Vagina (tissue), 2 donors: ENCODE measurements around the gene CALD1. TPM values are rescaled to one million over a fixed set of nuclear protein-coding genes. Genes with fewer than 3 reads are reported as not detected.

Experiments used
- DNase-seq, 2 donors: peaks; one replicate each; pipeline ENCODE4 v3.0.0-alpha.2; 2017; ENCODE audit errors: extremely low spot score in 2 of 2
- H3K27ac ChIP-seq: fragments of 200-600 bp; sonication (generic); one replicate; pipeline ENCODE4 v1.5.1; 2019
- H3K27me3 ChIP-seq: fragments of 200-600 bp; sonication (generic); one replicate; pipeline ENCODE4 v1.5.1; 2019
- H3K36me3 ChIP-seq, 2 donors: fragments of 200-600 bp; sonication (generic); one replicate each; pipeline ENCODE4 v1.5.1; 2017 to 2019
- H3K4me1 ChIP-seq: fragments of 200-600 bp; sonication (generic); one replicate; pipeline ENCODE4 v1.5.1; 2019
- H3K4me3 ChIP-seq, 2 donors: fragments of 200-600 bp; sonication (generic); 1 replicate in 1 of 2; 2 replicates in 1 of 2; pipeline ENCODE4 v1.5.1; 2016 to 2019
- H3K9me3 ChIP-seq: fragments of 200-600 bp; sonication (generic); one replicate; pipeline ENCODE4 v1.5.1; 2019
- POLR2A ChIP-seq, 2 donors: fragments of 450-650 bp; IDR thresholded peaks; one replicate each; pipeline ENCODE4 v1.6.1; 2017; ENCODE audit warnings: antibody characterized with exemption in 2 of 2, mild to moderate bottlenecking in 2 of 2, moderate library complexity in 2 of 2
- POLR2AphosphoS5 ChIP-seq, 2 donors: sonication (generic); formaldehyde crosslinking; IDR thresholded peaks; one replicate each; pipeline ENCODE4 v1.9.0; 2017; ENCODE audit warnings: antibody characterized with exemption in 2 of 2, mild to moderate bottlenecking in 2 of 2, low read depth in 1 of 2; ENCODE audit not compliant: insufficient read depth in 1 of 2
- intact Hi-C: fragments of 100-400 bp; cut with DNase I; formaldehyde crosslinking; loops from one replicate; pipeline ENCODE4 v1.15.1; 2023
- total RNA-seq: library from RNA; depleted of rRNA; stranded (reverse); fragments of >200 nt; gene quantifications from one replicate; pipeline ENCODE4 v1.2.3, GENCODE V29; 2016
- TF ChIP-seq, protein P1 (sequence below), 3 experiments: fragments of 450-650 bp in 2 of 3; fragments of 200-600 bp in 1 of 3; sonication (generic) in 1 of 3; IDR thresholded peaks; one replicate each; pipeline ENCODE4 v1.5.1; 2017 to 2019; ENCODE audit warnings: antibody characterized with exemption in 3 of 3, mild to moderate bottlenecking in 2 of 3, moderate library complexity in 2 of 3

Gene CALD1
- total RNA-seq, 1 donor from 2014 or later = 343 TPM

DNA sequence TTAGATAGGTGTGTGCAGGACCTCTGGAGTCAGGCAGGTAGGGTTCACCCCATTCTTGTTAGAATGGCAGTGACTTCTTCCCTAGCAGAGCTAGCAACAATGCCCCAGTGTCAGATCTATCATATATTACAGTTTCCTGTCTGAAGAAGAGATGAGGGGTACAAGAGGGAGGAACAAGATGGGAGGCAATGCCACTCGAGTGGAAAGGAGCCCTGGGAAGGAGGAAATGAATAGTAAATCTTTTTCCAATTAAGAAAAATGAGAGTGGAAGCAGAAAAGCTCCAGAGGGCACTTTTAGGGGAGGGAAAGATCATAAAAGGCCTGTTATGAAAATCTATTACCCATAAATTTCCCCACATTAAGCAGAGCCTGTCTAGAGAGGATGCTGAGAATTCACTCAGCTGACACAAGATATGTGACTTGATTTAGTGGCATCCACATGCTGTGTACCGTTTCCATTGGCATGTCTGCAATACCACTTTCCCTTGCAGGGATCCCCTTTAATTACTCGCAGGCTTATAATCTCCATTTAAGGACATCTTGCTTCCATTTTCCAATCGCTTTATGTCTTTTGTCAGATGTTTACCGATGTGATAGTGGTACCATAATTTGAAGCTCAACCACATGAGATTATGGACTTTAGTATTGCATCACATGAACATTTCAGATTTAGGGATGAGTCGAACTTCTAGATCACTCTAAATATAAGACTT, 136.9 kb downstream of the CALD1 start:
- Histone ChIP-seq H3K27me3 (no peaks in the 10 kb centered on the region), H3K4me3 (no peak overlapping the region), H3K36me3 (no peaks in the 10 kb centered on the region), H3K27ac (no peak overlapping the region), H3K4me1 (peaks cover 41% of the 10 kb centered on the region), H3K9me3 (no peaks in the 10 kb centered on the region)
- intact Hi-C loops = no loop called here
- no peak for TF ChIP-seq POLR2AphosphoS5 (IDR thresholded peaks at IDR 0.05; ENCODE audit: insufficient read depth in 1 of 2, low read depth in 1 of 2)
- TF ChIP-seq, protein P1, sequence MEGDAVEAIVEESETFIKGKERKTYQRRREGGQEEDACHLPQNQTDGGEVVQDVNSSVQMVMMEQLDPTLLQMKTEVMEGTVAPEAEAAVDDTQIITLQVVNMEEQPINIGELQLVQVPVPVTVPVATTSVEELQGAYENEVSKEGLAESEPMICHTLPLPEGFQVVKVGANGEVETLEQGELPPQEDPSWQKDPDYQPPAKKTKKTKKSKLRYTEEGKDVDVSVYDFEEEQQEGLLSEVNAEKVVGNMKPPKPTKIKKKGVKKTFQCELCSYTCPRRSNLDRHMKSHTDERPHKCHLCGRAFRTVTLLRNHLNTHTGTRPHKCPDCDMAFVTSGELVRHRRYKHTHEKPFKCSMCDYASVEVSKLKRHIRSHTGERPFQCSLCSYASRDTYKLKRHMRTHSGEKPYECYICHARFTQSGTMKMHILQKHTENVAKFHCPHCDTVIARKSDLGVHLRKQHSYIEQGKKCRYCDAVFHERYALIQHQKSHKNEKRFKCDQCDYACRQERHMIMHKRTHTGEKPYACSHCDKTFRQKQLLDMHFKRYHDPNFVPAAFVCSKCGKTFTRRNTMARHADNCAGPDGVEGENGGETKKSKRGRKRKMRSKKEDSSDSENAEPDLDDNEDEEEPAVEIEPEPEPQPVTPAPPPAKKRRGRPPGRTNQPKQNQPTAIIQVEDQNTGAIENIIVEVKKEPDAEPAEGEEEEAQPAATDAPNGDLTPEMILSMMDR (IDR thresholded peaks at IDR 0.05) = no peak
- no peak for TF ChIP-seq POLR2A (IDR thresholded peaks at IDR 0.05)
- DNase-seq = no peak

DNA sequence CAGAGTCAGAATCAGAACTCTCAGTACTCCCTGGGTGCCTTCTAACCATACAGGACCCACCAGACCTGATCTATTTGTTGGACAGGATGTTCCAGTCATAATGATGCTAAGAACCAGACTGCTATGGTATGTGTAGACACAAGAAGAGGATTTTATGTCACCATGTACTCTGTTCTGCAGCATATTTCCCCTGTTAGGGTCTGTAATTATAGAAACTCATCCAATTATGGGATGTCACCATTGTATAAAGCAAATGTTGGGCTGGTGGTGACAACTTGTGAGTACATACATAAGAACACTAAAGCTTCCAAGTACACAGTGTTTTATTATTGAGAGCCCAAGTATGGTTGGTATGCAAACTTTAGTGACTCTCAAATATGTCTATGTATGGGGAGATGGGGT, 139.8 kb downstream of the CALD1 start:
- Histone ChIP-seq H3K4me1 (peaks cover 40% of the 10 kb centered on the region), H3K36me3 (no peaks in the 10 kb centered on the region), H3K4me3 (no peak overlapping the region), H3K27ac (no peak overlapping the region), H3K9me3 (no peaks in the 10 kb centered on the region), H3K27me3 (no peaks in the 10 kb centered on the region)
- DNase-seq = no peak
- intact Hi-C loops = no loop called here
- TF ChIP-seq, protein P1 (IDR thresholded peaks at IDR 0.05) = no peak
- TF ChIP-seq POLR2A (IDR thresholded peaks at IDR 0.05) = no peak
- TF ChIP-seq POLR2AphosphoS5 (IDR thresholded peaks at IDR 0.05; ENCODE audit: insufficient read depth in 1 of 2, low read depth in 1 of 2) = no peak

DNA sequence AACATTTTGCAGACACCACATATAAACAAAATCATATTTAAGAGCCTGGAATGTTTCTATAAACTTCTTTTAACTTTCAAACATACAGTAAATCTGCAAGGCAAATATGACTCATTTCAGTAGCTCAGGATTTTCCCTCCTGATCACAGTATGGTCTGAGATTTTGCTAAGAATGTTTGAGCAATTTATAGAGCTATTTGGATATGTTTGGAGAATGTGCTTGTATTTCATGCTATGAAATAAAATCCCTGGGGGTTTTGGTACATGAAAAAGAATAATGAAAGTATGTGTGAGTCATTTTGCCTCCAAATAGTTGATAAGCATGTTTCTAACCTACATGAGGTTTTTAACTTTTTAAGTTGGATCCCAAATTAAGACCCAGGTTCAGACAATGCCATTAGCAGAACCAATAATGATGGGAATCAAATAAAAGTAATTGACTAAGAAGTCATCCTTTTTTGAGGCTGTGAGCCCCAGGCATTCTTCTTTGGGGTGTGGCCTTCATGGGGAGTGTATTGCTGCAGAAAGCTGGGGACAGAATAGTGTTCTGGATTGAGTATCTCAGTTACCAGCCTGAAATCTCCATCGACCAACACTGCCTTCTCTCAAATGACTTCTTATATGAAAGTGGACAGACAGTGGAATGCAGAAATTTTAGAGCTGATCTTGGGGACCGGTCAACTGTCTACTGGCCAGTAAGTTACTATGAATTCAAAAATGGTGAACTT, 140.8 kb downstream of the CALD1 start:
- TF ChIP-seq, protein P1 (IDR thresholded peaks at IDR 0.05) = no peak
- no peak for TF ChIP-seq POLR2AphosphoS5 (IDR thresholded peaks at IDR 0.05; ENCODE audit: insufficient read depth in 1 of 2, low read depth in 1 of 2)
- TF ChIP-seq POLR2A (IDR thresholded peaks at IDR 0.05) = no peak
- H3K4me1 ChIP-seq = peaks cover 40% of the 10 kb centered on the region
- intact Hi-C loops = no loop called here
- H3K4me3 ChIP-seq = no peak overlapping the region
- H3K27me3 ChIP-seq = no peaks in the 10 kb centered on the region
- H3K27ac ChIP-seq = no peak overlapping the region
- H3K9me3 ChIP-seq = no peaks in the 10 kb centered on the region
- DNase-seq = no peak
- H3K36me3 ChIP-seq = no peaks in the 10 kb centered on the region

DNA sequence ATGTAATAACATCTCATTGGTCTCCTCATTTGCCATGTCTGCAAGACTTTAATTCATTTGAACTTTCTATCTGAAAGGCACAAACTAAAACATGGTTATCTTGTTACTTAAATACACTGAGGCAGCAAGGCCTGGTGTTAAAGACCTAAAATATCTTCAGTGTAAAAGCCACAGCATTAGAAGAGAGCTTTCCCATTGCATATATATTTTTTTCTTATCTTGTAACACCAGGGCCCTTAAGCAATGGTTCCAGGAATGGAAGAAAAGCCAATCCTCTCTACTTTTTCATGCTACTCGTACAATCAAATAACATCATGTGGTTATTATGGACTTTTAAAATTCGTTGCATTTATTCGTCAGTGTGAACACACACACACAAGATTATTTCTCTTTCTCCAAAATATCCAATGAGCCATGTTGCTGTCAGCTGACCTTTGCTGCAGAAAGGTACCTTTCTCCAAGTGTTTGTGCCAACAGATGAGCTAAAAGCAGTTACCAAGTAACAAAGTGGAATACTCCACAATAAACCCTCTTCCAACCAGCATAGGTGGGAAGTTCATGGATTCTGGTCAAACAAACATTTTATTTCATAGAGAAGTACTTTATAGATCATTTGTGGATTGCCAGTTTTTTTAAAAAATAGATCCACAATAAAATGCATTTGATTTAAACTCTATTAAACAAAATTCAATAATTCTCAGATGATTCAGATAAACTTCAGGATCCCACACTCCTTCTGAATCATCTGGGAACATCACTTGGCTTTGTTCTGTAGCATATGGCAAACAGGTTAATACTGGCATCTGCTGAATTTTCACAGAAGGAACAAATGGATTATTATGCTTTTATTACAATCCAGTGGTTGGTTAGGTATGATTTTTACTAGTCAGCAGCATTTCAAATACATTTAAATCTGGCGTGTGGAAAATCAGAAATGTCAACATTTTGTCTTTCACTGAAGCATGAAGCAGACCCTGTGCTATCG, 143.6 kb downstream of the CALD1 start:
- H3K27me3 ChIP-seq = no peaks in the 10 kb centered on the region
- TF ChIP-seq, protein P1 (IDR thresholded peaks at IDR 0.05) = no peak
- TF ChIP-seq POLR2A (IDR thresholded peaks at IDR 0.05) = no peak
- DNase-seq = no peak
- H3K27ac ChIP-seq = no peak overlapping the region
- H3K4me3 ChIP-seq = no peak overlapping the region
- no peaks in the 10 kb centered on the region for H3K9me3 ChIP-seq
- peaks cover 27% of the 10 kb centered on the region for H3K4me1 ChIP-seq
- H3K36me3 ChIP-seq = no peaks in the 10 kb centered on the region
- intact Hi-C loops = no loop called here
